Measurements from ENCODE around the gene KDM4C. TPM values are rescaled to one million over a fixed set of nuclear protein-coding genes. Genes with fewer than 3 reads are reported as not detected.

The KDM4C gene
- total and polyA plus RNA-seq, 2 of the 13 experiments (the other 11 are each of a cell fraction or from before 2014, with no cell fraction given), result 19.4 to 23.6 TPM

- TF ChIP-seq RBM39 (IDR thresholded peaks at IDR 0.05; ENCODE audit: low read depth, low read length, poor library complexity, severe bottlenecking) (no peak), JDP2 (CRISPR knock-in tag; IDR thresholded peaks at IDR 0.05; ENCODE audit: borderline replicate concordance) (no peak), ZNF646 (CRISPR knock-in tag; IDR thresholded peaks at IDR 0.05) (no peak), ZNF790 (CRISPR knock-in tag; IDR thresholded peaks at IDR 0.05; ENCODE audit: borderline replicate concordance) (no peak), CSRNP2 (CRISPR knock-in tag; conservative IDR thresholded peaks at IDR 0.05; ENCODE audit: low read depth) (no peak), MXD4 (CRISPR knock-in tag; IDR thresholded peaks at IDR 0.05) (no peak), ZFP37 (CRISPR knock-in tag; IDR thresholded peaks at IDR 0.05; ENCODE audit: borderline replicate concordance) (no peak), SMAD9 (CRISPR knock-in tag; IDR thresholded peaks at IDR 0.05) (no peak), MATR3 (CRISPR knock-in tag; IDR thresholded peaks at IDR 0.05) (no peak), ZKSCAN5 (CRISPR knock-in tag; IDR thresholded peaks at IDR 0.05) (no peak), RARA (CRISPR knock-in tag; IDR thresholded peaks at IDR 0.05) (peak; percentile 34; the same call in 1 of the 2 replicates), ZNF530 (CRISPR knock-in tag; IDR thresholded peaks at IDR 0.05; ENCODE audit: low read depth) (no peak), ZFYVE20 (CRISPR knock-in tag; IDR thresholded peaks at IDR 0.05; ENCODE audit: borderline replicate concordance, low read depth) (no peak), NRL (CRISPR knock-in tag; IDR thresholded peaks at IDR 0.05; ENCODE audit: borderline replicate concordance) (no peak), ZNF572 (CRISPR knock-in tag; IDR thresholded peaks at IDR 0.05) (no peak), KDM1A (CRISPR knock-in tag; IDR thresholded peaks at IDR 0.05) (0 out of 2 replicates have a peak, but pooled peaks have one; percentile 16), MTA3 (CRISPR knock-in tag; IDR thresholded peaks at IDR 0.05) (no peak), ZNF720 (CRISPR knock-in tag; IDR thresholded peaks at IDR 0.05) (no peak), KAT8 (CRISPR knock-in tag; IDR thresholded peaks at IDR 0.05) (peak; percentile 91)
- TF ChIP-seq, protein P1, sequence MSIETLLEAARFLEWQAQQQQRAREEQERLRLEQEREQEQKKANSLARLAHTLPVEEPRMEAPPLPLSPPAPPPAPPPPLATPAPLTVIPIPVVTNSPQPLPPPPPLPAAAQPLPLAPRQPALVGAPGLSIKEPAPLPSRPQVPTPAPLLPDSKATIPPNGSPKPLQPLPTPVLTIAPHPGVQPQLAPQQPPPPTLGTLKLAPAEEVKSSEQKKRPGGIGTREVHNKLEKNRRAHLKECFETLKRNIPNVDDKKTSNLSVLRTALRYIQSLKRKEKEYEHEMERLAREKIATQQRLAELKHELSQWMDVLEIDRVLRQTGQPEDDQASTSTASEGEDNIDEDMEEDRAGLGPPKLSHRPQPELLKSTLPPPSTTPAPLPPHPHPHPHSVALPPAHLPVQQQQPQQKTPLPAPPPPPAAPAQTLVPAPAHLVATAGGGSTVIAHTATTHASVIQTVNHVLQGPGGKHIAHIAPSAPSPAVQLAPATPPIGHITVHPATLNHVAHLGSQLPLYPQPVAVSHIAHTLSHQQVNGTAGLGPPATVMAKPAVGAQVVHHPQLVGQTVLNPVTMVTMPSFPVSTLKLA (IDR thresholded peaks at IDR 0.05), result no peak
- TF ChIP-seq, protein P2, sequence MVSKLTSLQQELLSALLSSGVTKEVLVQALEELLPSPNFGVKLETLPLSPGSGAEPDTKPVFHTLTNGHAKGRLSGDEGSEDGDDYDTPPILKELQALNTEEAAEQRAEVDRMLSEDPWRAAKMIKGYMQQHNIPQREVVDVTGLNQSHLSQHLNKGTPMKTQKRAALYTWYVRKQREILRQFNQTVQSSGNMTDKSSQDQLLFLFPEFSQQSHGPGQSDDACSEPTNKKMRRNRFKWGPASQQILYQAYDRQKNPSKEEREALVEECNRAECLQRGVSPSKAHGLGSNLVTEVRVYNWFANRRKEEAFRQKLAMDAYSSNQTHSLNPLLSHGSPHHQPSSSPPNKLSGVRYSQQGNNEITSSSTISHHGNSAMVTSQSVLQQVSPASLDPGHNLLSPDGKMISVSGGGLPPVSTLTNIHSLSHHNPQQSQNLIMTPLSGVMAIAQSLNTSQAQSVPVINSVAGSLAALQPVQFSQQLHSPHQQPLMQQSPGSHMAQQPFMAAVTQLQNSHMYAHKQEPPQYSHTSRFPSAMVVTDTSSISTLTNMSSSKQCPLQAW (CRISPR knock-in tag; IDR thresholded peaks at IDR 0.05), result no peak
Measured at GRCh38 chr9:6781476-6781875, 23.7 kb downstream of the KDM4C start (continued).
